ENCODE measurements around the gene TYK2.
"Not testable (repeated sequence)": the region's sequence is repeated elsewhere in the genome, so short reads cannot be mapped to it uniquely, and the experiment has no call there.

The TYK2 gene

GRCh38 chr19:10377140-10377640 lies 3.2 kb downstream of the TYK2 start:
- DNase-seq (ENCODE audit: low read depth in 2 of 2), result not testable (repeated sequence)

- DNase-seq (ENCODE audit: low read depth in 2 of 2), result no peak
These were observed 5.4 kb downstream of the TYK2 start for GRCh38 chr19:10374931-10375330.

GRCh38 chr19:10372690-10373089 lies 7.7 kb downstream of the TYK2 start:
- DNase-seq (ENCODE audit: low read depth in 2 of 2), result no peak

- DNase-seq (ENCODE audit: low read depth in 2 of 2), result no peak
These were observed 12.1 kb downstream of the TYK2 start for GRCh38 chr19:10368101-10368803.

GRCh38 chr19:10366950-10367512 lies 13.3 kb downstream of the TYK2 start:
- DNase-seq (ENCODE audit: low read depth in 2 of 2), result not testable (repeated sequence)

- DNase-seq (ENCODE audit: low read depth in 2 of 2), result no peak
These were observed 14.9 kb downstream of the TYK2 start for GRCh38 chr19:10365518-10365917.

GRCh38 chr19:10364644-10365043 lies 15.7 kb downstream of the TYK2 start:
- DNase-seq (ENCODE audit: low read depth in 2 of 2), result no peak

- no peak for DNase-seq (ENCODE audit: low read depth in 2 of 2)
These were observed 16.5 kb downstream of the TYK2 start for GRCh38 chr19:10363789-10364281.

GRCh38 chr19:10362259-10362658 lies 18.1 kb downstream of the TYK2 start:
- no peak for DNase-seq (ENCODE audit: low read depth in 2 of 2)

- DNase-seq (ENCODE audit: low read depth in 2 of 2), result no peak
These were observed 18.8 kb downstream of the TYK2 start for GRCh38 chr19:10361569-10362011.

GRCh38 chr19:10356431-10356830 lies 23.9 kb downstream of the TYK2 start:
- no peak for DNase-seq (ENCODE audit: low read depth in 2 of 2)

- no peak for DNase-seq (ENCODE audit: low read depth in 2 of 2)
These were observed 26.5 kb downstream of the TYK2 start for GRCh38 chr19:10353793-10354391.

GRCh38 chr19:10352764-10353671 lies 27.4 kb downstream of the TYK2 start:
- no peak for DNase-seq (ENCODE audit: low read depth in 2 of 2)

- no peak for DNase-seq (ENCODE audit: low read depth in 2 of 2)
These were observed 33.9 kb downstream of the TYK2 start for GRCh38 chr19:10346509-10346908.

GRCh38 chr19:10344780-10345179 lies 35.6 kb downstream of the TYK2 start:
- DNase-seq (ENCODE audit: low read depth in 2 of 2), result no peak

GRCh38 chr19:10343495-10343894 lies 36.9 kb downstream of the TYK2 start:
- DNase-seq (ENCODE audit: low read depth in 2 of 2), result no peak

GRCh38 chr19:10339977-10340376 lies 40.4 kb downstream of the TYK2 start:
- no peak for DNase-seq (ENCODE audit: low read depth in 2 of 2)

- DNase-seq (ENCODE audit: low read depth in 2 of 2), result no peak
These were observed 40.9 kb downstream of the TYK2 start, which contains the start of gene ICAM3 for GRCh38 chr19:10339380-10339960. Gene ICAM3, minus strand, starts transcription at chr19:10339624. Its CDS starts 10 bp downstream, at chr19:10339614.

GRCh38 chr19:10338940-10339339 lies 41.4 kb downstream of the TYK2 start:
- no peak for DNase-seq (ENCODE audit: low read depth in 2 of 2)

- DNase-seq (ENCODE audit: low read depth in 2 of 2), result not testable (repeated sequence)
These were observed 43.6 kb downstream of the TYK2 start for GRCh38 chr19:10336725-10337124.

- no peak for DNase-seq (ENCODE audit: low read depth in 2 of 2)
These were observed 44.9 kb downstream of the TYK2 start for GRCh38 chr19:10335352-10335985.

Measured in fibroblast of skin of left quadriceps (primary cell).